HepG2 (cell line): ENCODE results near the gene MYO1C. TPM values are rescaled to one million over a fixed set of nuclear protein-coding genes. Genes with fewer than 3 reads are reported as not detected.

ENCODE experiments used
- ATAC-seq: fragments of 200-7000 bp; cut with Tn5 transposase; 3 replicates; pipeline ENCODE4 v1.9.1; 2020; ENCODE audit warnings: mild to moderate bottlenecking, moderate library complexity
- BruUV-seq: library from RNA; stranded (reverse); fragments of 400-500 nt; replicated peaks from 2 replicates; lab custom pipeline; 2021; lab: Mats Ljungman, UMichigan
- CTCF ChIA-PET: fragments of 300-600 bp; formaldehyde crosslinking; extraction: SDS; loops from one replicate; lab custom pipeline; 2021; ENCODE audit warnings: low total read pairs, inconsistent platforms, low intra/inter-chr PET ratio; lab: Yijun Ruan, JAX
- POLR2A ChIA-PET: fragments of 350-600 bp; sonication (Branson Sonifier 250); formaldehyde crosslinking; loops from one replicate; lab custom pipeline; 2020; ENCODE audit warnings: antibody characterized with exemption, inconsistent platforms; lab: Yijun Ruan, JAX
- DNase-seq: peaks from one replicate; pipeline ENCODE4 v3.0.0-alpha.2; 2015; ENCODE audit warnings: low spot score
- FAIRE-seq: peaks from 3 replicates; lab custom pipeline; 2011; peaks lifted over from hg19 to GRCh38; lab: Jason Lieb, UNC
- H2AFZ ChIP-seq: one replicate; pipeline ENCODE4 v1.6.1; 2011; ENCODE audit warnings: low read length, inconsistent platforms
- H3K27ac ChIP-seq: fragments of 300-600 bp; 3 replicates; pipeline ENCODE4 v1.8.0; 2011; ENCODE audit warnings: mixed run types, mild to moderate bottlenecking, mixed read lengths, low read length, inconsistent platforms; ENCODE audit not compliant: insufficient read depth; ENCODE audit errors: extremely low read length
- H3K27me3 ChIP-seq, 2 experiments: fragments of 200-600 bp in 1 of 2; 2 replicates in 1 of 2; 3 replicates in 1 of 2; pipeline versions ENCODE4 v1.6.0 to v1.8.0; 2011; ENCODE audit warnings: low read length in 2 of 2, mild to moderate bottlenecking in 2 of 2, moderate library complexity in 2 of 2, inconsistent platforms in 1 of 2; ENCODE audit not compliant: insufficient read depth in 2 of 2, control insufficient read depth in 1 of 2
- H3K36me3 ChIP-seq, 2 experiments: fragments of 200-600 bp in 1 of 2; replicated peaks in 1 of 2; 2 replicates in 1 of 2; 3 replicates in 1 of 2; pipeline versions ENCODE4 v1.5.1 to v1.8.0; 2011; ENCODE audit warnings: low read length in 2 of 2, inconsistent platforms in 1 of 2; ENCODE audit not compliant: insufficient read depth in 2 of 2, control insufficient read depth in 1 of 2
- H3K4me1 ChIP-seq: 2 replicates; pipeline ENCODE4 v1.5.1; 2012; ENCODE audit warnings: low read length, inconsistent platforms; ENCODE audit not compliant: insufficient read depth
- H3K4me2 ChIP-seq: 2 replicates; pipeline ENCODE4 v1.6.0; 2011; ENCODE audit warnings: low read depth, low read length, inconsistent platforms
- H3K4me3 ChIP-seq, 3 experiments: fragments of 200-600 bp in 1 of 3; sonication (generic), shearing (Covaris generic) in 1 of 3; replicated peaks in 1 of 3; 2 replicates each; pipeline ENCODE4 v1.5.1; 2011 to 2016; ENCODE audit warnings: low read length in 3 of 3, inconsistent platforms in 2 of 3, low read depth in 2 of 3, mild to moderate bottlenecking in 2 of 3, control low read depth in 1 of 3, mixed read lengths in 1 of 3; ENCODE audit not compliant: insufficient read depth in 1 of 3
- H3K79me2 ChIP-seq: one replicate; pipeline ENCODE4 v1.6.1; 2011; ENCODE audit warnings: low read length, inconsistent platforms; ENCODE audit not compliant: insufficient read depth
- H3K9ac ChIP-seq: 2 replicates; pipeline ENCODE4 v1.6.0; 2011; ENCODE audit warnings: mild to moderate bottlenecking, low read depth, low read length, inconsistent platforms; ENCODE audit not compliant: insufficient read depth
- H3K9me3 ChIP-seq: 2 replicates; pipeline ENCODE4 v1.5.1; 2012; ENCODE audit warnings: mild to moderate bottlenecking, low read length
- H4K20me1 ChIP-seq: 2 replicates; pipeline ENCODE4 v1.6.0; 2011; ENCODE audit warnings: inconsistent platforms, mild to moderate bottlenecking, low read length, moderate library complexity; ENCODE audit not compliant: insufficient read depth
- TCF7 ChIP-seq: sonication (generic); IDR thresholded peaks from 2 replicates; pipeline ENCODE4 v1.6.1; 2016; ENCODE audit warnings: antibody characterized with exemption, low read depth
- ZNF17 ChIP-seq: sonication (generic); formaldehyde crosslinking; IDR thresholded peaks from 2 replicates; pipeline ENCODE4 v1.5.0; 2020; ENCODE audit warnings: mild to moderate bottlenecking, missing genetic modification reagents
- ZNF256 ChIP-seq: sonication (generic); formaldehyde crosslinking; conservative IDR thresholded peaks from 2 replicates; pipeline ENCODE4 v1.4.0; 2020; ENCODE audit warnings: missing genetic modification reagents
- ZNF44 ChIP-seq: sonication (generic); formaldehyde crosslinking; IDR thresholded peaks from 2 replicates; pipeline ENCODE4 v1.5.1; 2020; ENCODE audit warnings: mild to moderate bottlenecking, missing genetic modification reagents
- ZNF530 ChIP-seq: sonication (generic); formaldehyde crosslinking; IDR thresholded peaks from 2 replicates; pipeline ENCODE4 v1.5.0; 2020; ENCODE audit warnings: low read depth, mild to moderate bottlenecking, missing genetic modification reagents
- WGBS: methylation state at CpG from one replicate; pipeline ENCODE4 v1.1.6; 2017; ENCODE audit warnings: low lambda C conversion rate; 5-methylcytosine and 5-hydroxymethylcytosine counted together
- in situ Hi-C: cut with HindIII; loops from 2 replicates; pipeline ENCODE4 v1.10.0; 2017; ENCODE audit warnings: low pct_unique_long_range_greater_than_20kb; ENCODE audit not compliant: extremely low pct_ligation_motif_present
- intact Hi-C: fragments of 100-400 bp; cut with micrococcal nuclease; formaldehyde crosslinking; loops from one replicate; pipeline ENCODE4 v1.10.0; 2022; ENCODE audit not compliant: unreplicated experiment
- polyA plus RNA-seq, 8 experiments: library from polyadenylated mRNA; depleted of rRNA in 3 of 8; stranded (reverse) in 7 of 8; unstranded in 1 of 8; fragments of >200 nt; fragmentation: Illumina TruSeq in 4 of 8; extraction: Trizol in 4 of 8; gene quantifications; 2 replicates each; pipeline versions ENCODE4 v1.2.1 to v1.2.3, GENCODE V29; 2011 to 2016; ENCODE audit warnings: low read depth in 4 of 8, missing spikeins in 1 of 8, mixed read lengths in 1 of 8; ENCODE audit not compliant: insufficient read depth in 1 of 8
- total RNA-seq, 5 experiments: library from RNA; depleted of rRNA; stranded (reverse); fragments of >200 nt; fragmentation: Illumina TruSeq; extraction: Trizol; gene quantifications; 2 replicates each; pipeline ENCODE4 v1.2.3, GENCODE V29; 2016; ENCODE audit warnings: low read depth in 1 of 5
- TF ChIP-seq, protein P1 (sequence below): sonication (generic); formaldehyde crosslinking; IDR thresholded peaks from 2 replicates; pipeline ENCODE4 v1.5.1; 2020; ENCODE audit warnings: missing genetic modification reagents, mild to moderate bottlenecking, borderline replicate concordance
- TF ChIP-seq, protein P2 (sequence below): sonication (generic); formaldehyde crosslinking; IDR thresholded peaks from 2 replicates; pipeline ENCODE4 v1.9.0; 2021; ENCODE audit warnings: missing genetic modification reagents, mild to moderate bottlenecking, borderline replicate concordance

Gene MYO1C
- total and polyA plus RNA-seq, 2 of the 13 experiments (the other 11 are each of a cell fraction or from before 2014, with no cell fraction given), result 22.7 to 40.8 TPM

DNA sequence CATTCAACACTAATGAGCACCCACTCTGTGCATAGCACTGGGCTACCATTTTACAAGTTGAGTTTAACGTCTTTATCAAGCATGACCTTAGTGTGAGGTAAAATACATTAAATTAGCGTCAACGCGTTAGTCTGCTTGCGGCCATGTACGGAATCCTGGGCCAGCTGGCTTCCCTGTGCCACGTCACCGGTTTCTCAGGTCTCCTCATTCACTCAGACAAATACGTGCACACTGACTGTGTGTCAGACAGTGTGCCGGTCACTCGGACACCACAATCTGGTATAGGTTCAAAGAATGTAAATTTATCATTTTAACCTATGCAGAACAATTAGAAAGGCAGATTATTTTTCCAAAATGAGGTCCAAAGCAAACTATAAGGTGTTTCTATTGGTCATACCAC, 71.0 kb downstream of the MYO1C start (continued):
- TF ChIP-seq, protein P1, sequence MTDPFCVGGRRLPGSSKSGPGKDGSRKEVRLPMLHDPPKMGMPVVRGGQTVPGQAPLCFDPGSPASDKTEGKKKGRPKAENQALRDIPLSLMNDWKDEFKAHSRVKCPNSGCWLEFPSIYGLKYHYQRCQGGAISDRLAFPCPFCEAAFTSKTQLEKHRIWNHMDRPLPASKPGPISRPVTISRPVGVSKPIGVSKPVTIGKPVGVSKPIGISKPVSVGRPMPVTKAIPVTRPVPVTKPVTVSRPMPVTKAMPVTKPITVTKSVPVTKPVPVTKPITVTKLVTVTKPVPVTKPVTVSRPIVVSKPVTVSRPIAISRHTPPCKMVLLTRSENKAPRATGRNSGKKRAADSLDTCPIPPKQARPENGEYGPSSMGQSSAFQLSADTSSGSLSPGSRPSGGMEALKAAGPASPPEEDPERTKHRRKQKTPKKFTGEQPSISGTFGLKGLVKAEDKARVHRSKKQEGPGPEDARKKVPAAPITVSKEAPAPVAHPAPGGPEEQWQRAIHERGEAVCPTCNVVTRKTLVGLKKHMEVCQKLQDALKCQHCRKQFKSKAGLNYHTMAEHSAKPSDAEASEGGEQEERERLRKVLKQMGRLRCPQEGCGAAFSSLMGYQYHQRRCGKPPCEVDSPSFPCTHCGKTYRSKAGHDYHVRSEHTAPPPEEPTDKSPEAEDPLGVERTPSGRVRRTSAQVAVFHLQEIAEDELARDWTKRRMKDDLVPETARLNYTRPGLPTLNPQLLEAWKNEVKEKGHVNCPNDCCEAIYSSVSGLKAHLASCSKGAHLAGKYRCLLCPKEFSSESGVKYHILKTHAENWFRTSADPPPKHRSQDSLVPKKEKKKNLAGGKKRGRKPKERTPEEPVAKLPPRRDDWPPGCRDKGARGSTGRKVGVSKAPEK (CRISPR knock-in tag), result no peak
- no peak for TF ChIP-seq ZNF530 (CRISPR knock-in tag)
- TF ChIP-seq ZNF256, result no peak
- TF ChIP-seq ZNF17 (CRISPR knock-in tag), result no peak
- TF ChIP-seq, protein P2, sequence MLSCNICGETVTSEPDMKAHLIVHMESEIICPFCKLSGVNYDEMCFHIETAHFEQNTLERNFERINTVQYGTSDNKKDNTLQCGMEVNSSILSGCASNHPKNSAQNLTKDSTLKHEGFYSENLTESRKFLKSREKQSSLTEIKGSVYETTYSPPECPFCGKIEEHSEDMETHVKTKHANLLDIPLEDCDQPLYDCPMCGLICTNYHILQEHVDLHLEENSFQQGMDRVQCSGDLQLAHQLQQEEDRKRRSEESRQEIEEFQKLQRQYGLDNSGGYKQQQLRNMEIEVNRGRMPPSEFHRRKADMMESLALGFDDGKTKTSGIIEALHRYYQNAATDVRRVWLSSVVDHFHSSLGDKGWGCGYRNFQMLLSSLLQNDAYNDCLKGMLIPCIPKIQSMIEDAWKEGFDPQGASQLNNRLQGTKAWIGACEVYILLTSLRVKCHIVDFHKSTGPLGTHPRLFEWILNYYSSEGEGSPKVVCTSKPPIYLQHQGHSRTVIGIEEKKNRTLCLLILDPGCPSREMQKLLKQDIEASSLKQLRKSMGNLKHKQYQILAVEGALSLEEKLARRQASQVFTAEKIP, result no peak
- no peak for TF ChIP-seq TCF7

DNA sequence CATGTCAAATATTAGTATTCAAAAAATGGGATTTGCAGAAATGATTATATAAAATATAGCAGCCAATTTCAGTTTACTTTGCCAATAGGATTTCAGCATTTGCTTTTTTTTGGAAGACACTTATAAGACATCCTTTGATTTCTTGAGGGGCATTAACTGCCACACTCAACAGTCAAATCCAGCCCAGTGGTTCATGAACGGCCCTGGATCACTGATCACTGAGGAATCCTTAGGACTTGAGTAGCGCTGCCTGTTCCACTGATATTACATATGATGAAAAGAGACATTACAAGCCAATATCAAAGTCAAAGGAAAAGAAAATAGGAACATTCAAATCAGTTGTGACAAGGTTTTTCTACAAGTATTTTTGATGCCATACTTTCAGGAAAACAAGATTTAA, 71.5 kb downstream of the MYO1C start:
- Histone ChIP-seq H2AFZ (no peak overlapping the region), H3K36me3 (peaks cover 10 to 42% of the 10 kb centered on the region in 2 experiments; a peak in 4 of 5 replicates), H3K9me3 (no peaks in the 10 kb centered on the region), H3K9ac (no peak overlapping the region), H3K4me2 (no peak overlapping the region), H3K4me1 (no peaks in the 10 kb centered on the region), H3K4me3 (no peak overlapping the region), H4K20me1 (0 out of 2 replicates have a peak, but pooled peaks cover under 1% of the 10 kb centered on the region), H3K27ac (no peak overlapping the region), H3K79me2 (peaks cover 8% of the 10 kb centered on the region), H3K27me3 (no peaks in the 10 kb centered on the region)
- no peak for FAIRE-seq
- ChIA-PET POLR2A (no interaction called here), CTCF (no interaction called here)
- BruUV-seq, result no TSS peak
- WGBS, result 91% methylated on average over 2 of the region's 2 CpGs
- intact Hi-C loops (no loop called here), in situ Hi-C loops (no loop called here)
- no peak for DNase-seq
- TF ChIP-seq ZNF44 (CRISPR knock-in tag), result no peak
- no peak for ATAC-seq
